Right atrium auricular region (tissue), 2 donors: ENCODE measurements around the gene EIF5. TPM values are rescaled to one million over a fixed set of nuclear protein-coding genes. Genes with fewer than 3 reads are reported as not detected.

Source experiments
- DNase-seq: peaks from one replicate; pipeline ENCODE4 v3.0.0-alpha.2; 2019; ENCODE audit warnings: low spot score
- H3K27ac ChIP-seq, 2 donors: fragments of 200-600 bp; sonication (generic); 1 replicate in 1 of 2; 2 replicates in 1 of 2; pipeline ENCODE4 v1.5.1; 2016 to 2019
- H3K27me3 ChIP-seq, 2 donors: fragments of 200-600 bp; sonication (generic); one replicate each; pipeline versions ENCODE4 v1.5.1 to v1.6.0; 2017 to 2019
- H3K36me3 ChIP-seq: fragments of 200-600 bp; sonication (generic); one replicate; pipeline ENCODE4 v1.5.1; 2016
- H3K4me1 ChIP-seq, 2 donors: fragments of 200-600 bp; sonication (generic); one replicate each; pipeline versions ENCODE4 v1.5.1 to v1.6.0; 2017 to 2019
- H3K4me3 ChIP-seq, 2 donors: fragments of 200-600 bp; sonication (generic); 1 replicate in 1 of 2; 2 replicates in 1 of 2; pipeline ENCODE4 v1.5.1; 2017 to 2019; ENCODE audit warnings: mild to moderate bottlenecking in 1 of 2, moderate library complexity in 1 of 2
- H3K9me3 ChIP-seq, 2 donors: fragments of 200-600 bp; sonication (generic); one replicate each; pipeline ENCODE4 v1.5.1; 2019
- CTCF ChIP-seq, 2 donors: fragments of 200-600 bp; sonication (generic); IDR thresholded peaks; one replicate each; pipeline ENCODE4 v1.5.1; 2019; ENCODE audit warnings: antibody characterized with exemption in 2 of 2
- total RNA-seq, 2 donors: library from RNA; depleted of rRNA; stranded (reverse); fragments of >200 nt; gene quantifications; one replicate each; pipeline ENCODE4 v1.1.0, GENCODE V29; 2016

EIF5 gene
- total RNA-seq, 2 donors from 2014 or later = 175 to 205 TPM

- H3K36me3 ChIP-seq = no peaks in the 10 kb centered on the region
- H3K9me3 ChIP-seq = no peaks in the 10 kb centered on the region
- H3K4me1 ChIP-seq = peaks cover 0 to 49% of the 10 kb centered on the region in 2 donors
- DNase-seq = no peak
- TF ChIP-seq CTCF (IDR thresholded peaks at IDR 0.05) = no peak
- H3K27ac ChIP-seq = peak overlapping the region; percentile 99
- no peaks in the 10 kb centered on the region for H3K27me3 ChIP-seq
- H3K4me3 ChIP-seq = peak overlapping the region; percentile 92 to 93
Measured at GRCh38 chr14:103386713-103387329, 52.8 kb downstream of the EIF5 start.

- H3K36me3 ChIP-seq = no peaks in the 10 kb centered on the region
- no peak for DNase-seq
- H3K4me3 ChIP-seq = no peak overlapping the region
- no peak for TF ChIP-seq CTCF (IDR thresholded peaks at IDR 0.05)
- H3K9me3 ChIP-seq = no peaks in the 10 kb centered on the region
- H3K27ac ChIP-seq = peak overlapping the region in 1 of 2 donors; percentile 9
- peaks cover 0 to 67% of the 10 kb centered on the region in 2 donors for H3K4me1 ChIP-seq
- no peaks in the 10 kb centered on the region for H3K27me3 ChIP-seq
Measured at GRCh38 chr14:103388664-103389063, 54.6 kb downstream of the EIF5 start.

- Histone ChIP-seq H3K4me1 (peaks cover 0 to 80% of the 10 kb centered on the region in 2 donors), H3K4me3 (no peak overlapping the region), H3K27me3 (no peaks in the 10 kb centered on the region), H3K9me3 (no peaks in the 10 kb centered on the region), H3K36me3 (no peaks in the 10 kb centered on the region), H3K27ac (peak overlapping the region; percentile 26 to 47)
- TF ChIP-seq CTCF (IDR thresholded peaks at IDR 0.05) = no peak
- peak; percentile 52 for DNase-seq
Measured at GRCh38 chr14:103390605-103391004, 56.6 kb downstream of the EIF5 start.

GRCh38 chr14:103391048-103391447 lies 57.0 kb downstream of the EIF5 start:
- Histone ChIP-seq H3K4me3 (no peak overlapping the region), H3K27ac (peak overlapping the region; percentile 26 to 47), H3K27me3 (no peaks in the 10 kb centered on the region), H3K9me3 (no peaks in the 10 kb centered on the region), H3K36me3 (no peaks in the 10 kb centered on the region), H3K4me1 (peaks cover 0 to 85% of the 10 kb centered on the region in 2 donors)
- peak; percentile 54 for DNase-seq
- TF ChIP-seq CTCF (IDR thresholded peaks at IDR 0.05) = peak; percentile 55 to 73

DNA sequence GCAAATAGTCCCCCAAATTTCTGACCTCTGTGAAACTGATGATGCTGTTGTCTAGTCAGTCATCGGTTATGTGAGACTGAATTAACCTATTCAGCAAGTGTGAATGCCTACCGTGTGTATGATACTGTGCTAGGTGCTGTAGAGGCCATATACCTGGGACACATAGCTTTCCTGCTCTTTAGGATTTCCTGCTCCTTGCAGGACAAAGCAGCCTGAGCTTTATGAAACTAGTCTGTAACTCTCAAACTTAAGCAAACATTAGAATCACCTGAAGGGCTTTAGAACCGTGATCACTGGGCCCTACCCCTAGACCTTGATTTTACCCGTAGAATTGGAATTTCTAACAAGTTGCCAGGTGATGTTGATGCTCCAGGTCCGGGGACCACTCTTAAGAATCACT lies 58.1 kb downstream of the EIF5 start:
- peak; percentile 7 for DNase-seq
- peaks cover 0 to 88% of the 10 kb centered on the region in 2 donors for H3K4me1 ChIP-seq
- no peaks in the 10 kb centered on the region for H3K9me3 ChIP-seq
- no peaks in the 10 kb centered on the region for H3K27me3 ChIP-seq
- H3K36me3 ChIP-seq = no peaks in the 10 kb centered on the region
- peak overlapping the region; percentile 71 to 81 for H3K27ac ChIP-seq
- TF ChIP-seq CTCF (IDR thresholded peaks at IDR 0.05) = no peak
- H3K4me3 ChIP-seq = no peak overlapping the region

DNA sequence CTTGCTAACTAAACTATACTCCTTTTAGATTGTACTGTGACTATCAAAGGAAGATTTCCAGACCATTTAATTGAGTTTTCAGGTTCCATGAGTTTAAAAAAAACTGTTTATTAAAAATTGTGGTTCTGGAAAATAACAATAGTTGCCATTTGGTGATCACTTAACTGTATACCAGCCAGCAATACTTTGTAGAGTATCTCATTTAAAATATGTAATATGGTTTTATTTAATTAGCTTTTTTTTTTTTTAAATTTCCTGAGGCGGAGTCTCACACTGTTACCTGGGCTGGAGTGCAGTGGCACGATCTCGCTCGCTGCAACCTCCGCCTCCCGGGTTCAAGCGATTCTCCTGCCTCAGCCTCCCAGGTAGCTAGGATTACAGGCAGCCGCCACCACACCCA lies 58.5 kb downstream of the EIF5 start:
- no peaks in the 10 kb centered on the region for H3K27me3 ChIP-seq
- H3K36me3 ChIP-seq = no peaks in the 10 kb centered on the region
- peak overlapping the region; percentile 71 to 81 for H3K27ac ChIP-seq
- DNase-seq = no peak
- peaks cover 0 to 88% of the 10 kb centered on the region in 2 donors for H3K4me1 ChIP-seq
- TF ChIP-seq CTCF (IDR thresholded peaks at IDR 0.05) = no peak
- no peak overlapping the region for H3K4me3 ChIP-seq
- H3K9me3 ChIP-seq = no peaks in the 10 kb centered on the region
